DND-41 (cell line): ENCODE results near the gene PRDM5.

ENCODE experiments used
- CTCF ChIP-seq: IDR thresholded peaks from 2 replicates; pipeline ENCODE4 v1.5.1; 2012; ENCODE audit warnings: borderline replicate concordance, low read length, moderate library complexity, mild to moderate bottlenecking; ENCODE audit not compliant: poor library complexity, severe bottlenecking; ENCODE audit errors: extremely low read depth
- EZH2 ChIP-seq: IDR thresholded peaks from 3 replicates; pipeline ENCODE4 v1.6.1; 2012; ENCODE audit warnings: borderline replicate concordance, low read depth, mild to moderate bottlenecking, moderate library complexity, low read length, inconsistent platforms; ENCODE audit not compliant: severe bottlenecking

- TF ChIP-seq CTCF: no peak
- TF ChIP-seq EZH2: no peak
These were observed 172.4 kb downstream of the PRDM5 start for GRCh38 chr4:120750152-120750525.
